ENCODE results near the gene NCDN. TPM values are rescaled to one million over a fixed set of nuclear protein-coding genes. Genes with fewer than 3 reads are reported as not detected.

The NCDN gene
- total RNA-seq, 1 donor from 2014 or later: 21.6 TPM

DNA sequence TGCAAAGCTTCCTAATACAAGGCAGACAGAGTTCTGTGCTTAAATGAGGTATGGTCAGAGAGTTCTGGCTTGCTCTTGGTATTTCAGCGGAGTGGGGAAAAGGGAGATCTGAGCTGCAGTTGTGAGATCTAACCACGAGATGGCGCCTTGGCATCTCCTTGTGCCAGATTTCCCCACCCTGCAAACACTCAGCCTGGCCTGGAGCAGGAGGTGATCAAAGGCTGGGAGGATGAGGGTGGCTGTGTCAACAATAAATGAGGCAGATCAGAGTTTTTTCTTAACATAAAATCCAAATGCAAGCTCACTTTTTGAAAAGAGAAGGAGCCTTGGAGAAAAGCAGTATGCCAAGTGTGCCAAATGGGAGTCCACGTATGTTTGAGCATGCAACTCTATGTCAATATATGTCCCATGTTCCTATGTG lies 11.4 kb downstream of the NCDN start:
- H3K36me3 Mint-ChIP-seq (ENCODE audit: low read depth, unreplicated experiment): peaks cover 19% of the 10 kb centered on the region
- peaks cover 12% of the 10 kb centered on the region for H3K27me3 Mint-ChIP-seq (ENCODE audit: unreplicated experiment)
- no peaks in the 10 kb centered on the region for H3K9me3 Mint-ChIP-seq (ENCODE audit: unreplicated experiment)

DNA sequence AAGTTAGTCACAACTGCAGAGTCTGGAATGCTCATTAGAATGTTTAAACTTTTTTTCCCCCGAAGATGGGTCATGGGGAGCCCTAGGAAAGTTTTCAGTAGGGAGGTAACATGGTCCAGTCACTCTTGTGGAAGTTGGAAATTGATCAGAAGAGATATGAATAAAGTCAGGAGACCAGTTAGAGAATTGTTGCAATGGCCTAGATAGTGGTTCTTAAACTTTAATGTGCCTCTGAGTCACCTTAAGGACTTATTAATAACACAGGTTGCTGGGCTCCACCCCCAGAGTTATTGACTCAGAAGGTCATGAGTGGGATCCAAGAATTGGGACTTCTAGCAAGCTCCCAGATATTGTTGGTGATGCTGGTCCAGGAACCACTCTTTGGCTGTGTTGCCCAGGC lies 12.3 kb downstream of the NCDN start:
- Mint-ChIP-seq H3K27me3 (ENCODE audit: unreplicated experiment) (peaks cover 12% of the 10 kb centered on the region), H3K4me3 (ENCODE audit: unreplicated experiment) (no peak overlapping the region), H3K27ac (ENCODE audit: unreplicated experiment) (no peak overlapping the region), H3K36me3 (ENCODE audit: low read depth, unreplicated experiment) (peaks cover 12% of the 10 kb centered on the region), H3K9me3 (ENCODE audit: unreplicated experiment) (no peaks in the 10 kb centered on the region), H3K4me1 (ENCODE audit: unreplicated experiment) (peaks cover 3% of the 10 kb centered on the region)
- DNase-seq (ENCODE audit: low spot score): no peak
- TF ChIP-seq, protein P1, sequence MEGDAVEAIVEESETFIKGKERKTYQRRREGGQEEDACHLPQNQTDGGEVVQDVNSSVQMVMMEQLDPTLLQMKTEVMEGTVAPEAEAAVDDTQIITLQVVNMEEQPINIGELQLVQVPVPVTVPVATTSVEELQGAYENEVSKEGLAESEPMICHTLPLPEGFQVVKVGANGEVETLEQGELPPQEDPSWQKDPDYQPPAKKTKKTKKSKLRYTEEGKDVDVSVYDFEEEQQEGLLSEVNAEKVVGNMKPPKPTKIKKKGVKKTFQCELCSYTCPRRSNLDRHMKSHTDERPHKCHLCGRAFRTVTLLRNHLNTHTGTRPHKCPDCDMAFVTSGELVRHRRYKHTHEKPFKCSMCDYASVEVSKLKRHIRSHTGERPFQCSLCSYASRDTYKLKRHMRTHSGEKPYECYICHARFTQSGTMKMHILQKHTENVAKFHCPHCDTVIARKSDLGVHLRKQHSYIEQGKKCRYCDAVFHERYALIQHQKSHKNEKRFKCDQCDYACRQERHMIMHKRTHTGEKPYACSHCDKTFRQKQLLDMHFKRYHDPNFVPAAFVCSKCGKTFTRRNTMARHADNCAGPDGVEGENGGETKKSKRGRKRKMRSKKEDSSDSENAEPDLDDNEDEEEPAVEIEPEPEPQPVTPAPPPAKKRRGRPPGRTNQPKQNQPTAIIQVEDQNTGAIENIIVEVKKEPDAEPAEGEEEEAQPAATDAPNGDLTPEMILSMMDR (IDR thresholded peaks at IDR 0.05; ENCODE audit: unreplicated experiment): no peak

More for the DNA sequence above, 11.4 kb downstream of the NCDN start:
- TF ChIP-seq, protein P1 (IDR thresholded peaks at IDR 0.05; ENCODE audit: unreplicated experiment): peak; percentile 85
- Mint-ChIP-seq H3K4me1 (ENCODE audit: unreplicated experiment) (peaks cover 11% of the 10 kb centered on the region), H3K4me3 (ENCODE audit: unreplicated experiment) (no peak overlapping the region), H3K27ac (ENCODE audit: unreplicated experiment) (no peak overlapping the region)
- peak; percentile 76 for DNase-seq (ENCODE audit: low spot score)

DNA sequence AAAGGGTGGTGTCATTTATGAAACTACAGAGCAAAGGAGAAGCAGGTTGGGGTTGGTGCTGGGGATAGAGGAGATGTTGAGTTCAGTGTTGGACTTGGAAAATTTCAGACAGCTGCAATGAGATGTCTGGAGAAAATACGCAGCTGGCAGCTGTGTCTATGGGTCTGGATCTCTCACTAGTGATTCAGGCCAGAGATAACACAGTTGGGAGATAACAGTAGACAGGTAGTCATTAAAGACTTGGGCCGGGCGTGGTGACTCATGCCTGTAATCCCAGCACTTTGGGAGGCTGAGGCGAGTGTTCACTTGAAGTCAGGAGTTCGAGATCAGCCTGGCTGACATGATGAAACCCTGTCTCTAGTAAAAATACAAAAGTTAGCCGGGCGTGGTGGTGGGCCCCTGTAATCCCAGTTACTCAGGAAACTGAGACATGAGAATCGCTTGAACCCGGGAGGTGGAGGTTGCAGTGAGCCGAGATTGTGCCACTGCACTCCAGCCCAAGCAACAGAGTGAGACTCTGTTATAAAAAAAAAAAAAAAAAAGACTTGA lies 13.1 kb downstream of the NCDN start:
- Mint-ChIP-seq H3K36me3 (ENCODE audit: low read depth, unreplicated experiment) (peaks cover 18% of the 10 kb centered on the region), H3K9me3 (ENCODE audit: unreplicated experiment) (no peaks in the 10 kb centered on the region), H3K27ac (ENCODE audit: unreplicated experiment) (no peak overlapping the region), H3K27me3 (ENCODE audit: unreplicated experiment) (peaks cover 17% of the 10 kb centered on the region), H3K4me1 (ENCODE audit: unreplicated experiment) (peaks cover 10% of the 10 kb centered on the region), H3K4me3 (ENCODE audit: unreplicated experiment) (peak overlapping the region; percentile 7)
- TF ChIP-seq, protein P1 (IDR thresholded peaks at IDR 0.05; ENCODE audit: unreplicated experiment): no peak
- DNase-seq (ENCODE audit: low spot score): no peak

DNA sequence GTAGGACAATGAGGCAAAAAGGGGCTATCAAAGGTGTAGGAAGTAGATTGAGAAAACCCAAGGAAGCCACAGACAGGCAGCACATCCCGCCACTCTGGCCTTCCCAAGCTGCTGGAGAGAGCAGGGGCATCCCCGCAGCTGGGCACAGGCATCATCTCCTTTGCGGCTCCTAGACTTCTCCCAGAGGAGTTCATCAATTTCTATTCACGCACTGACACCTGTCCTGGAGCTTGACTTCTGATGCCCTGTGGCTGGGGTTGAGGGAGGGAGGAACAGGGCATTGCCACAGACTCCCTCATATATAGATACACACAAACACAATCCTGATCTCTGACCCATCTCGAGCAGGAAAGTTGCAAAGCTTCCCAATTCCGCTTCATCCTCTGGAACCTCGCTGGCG lies 13.7 kb downstream of the NCDN start:
- H3K9me3 Mint-ChIP-seq (ENCODE audit: unreplicated experiment): no peaks in the 10 kb centered on the region
- H3K27me3 Mint-ChIP-seq (ENCODE audit: unreplicated experiment): peaks cover 21% of the 10 kb centered on the region
- peaks cover 16% of the 10 kb centered on the region for H3K4me1 Mint-ChIP-seq (ENCODE audit: unreplicated experiment)
- H3K36me3 Mint-ChIP-seq (ENCODE audit: low read depth, unreplicated experiment): peaks cover 22% of the 10 kb centered on the region
- no peak overlapping the region for H3K27ac Mint-ChIP-seq (ENCODE audit: unreplicated experiment)
- TF ChIP-seq, protein P1 (IDR thresholded peaks at IDR 0.05; ENCODE audit: unreplicated experiment): no peak
- DNase-seq (ENCODE audit: low spot score): no peak
- H3K4me3 Mint-ChIP-seq (ENCODE audit: unreplicated experiment): no peak overlapping the region

DNA sequence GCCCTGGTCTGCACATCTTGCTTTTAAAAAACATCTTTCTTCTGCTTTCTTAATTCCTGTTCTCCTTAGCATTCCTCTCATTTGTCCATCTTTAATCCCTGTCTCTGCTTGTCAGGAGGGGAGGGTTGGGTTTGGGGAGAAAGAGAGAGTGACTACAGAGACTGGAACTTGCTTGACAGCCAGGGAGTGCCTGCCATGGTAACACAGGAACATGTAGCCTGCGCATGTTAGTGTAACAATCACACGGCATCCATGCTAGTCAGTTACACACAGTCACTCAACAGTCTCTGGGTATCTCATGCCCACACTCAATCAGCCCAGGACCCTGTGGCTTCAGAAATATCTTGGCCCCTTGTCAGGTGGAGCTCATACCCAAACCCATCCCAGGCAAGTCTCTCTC lies 14.7 kb downstream of the NCDN start:
- DNase-seq (ENCODE audit: low spot score): no peak
- peaks cover 21% of the 10 kb centered on the region for H3K36me3 Mint-ChIP-seq (ENCODE audit: low read depth, unreplicated experiment)
- no peaks in the 10 kb centered on the region for H3K9me3 Mint-ChIP-seq (ENCODE audit: unreplicated experiment)
- TF ChIP-seq, protein P1 (IDR thresholded peaks at IDR 0.05; ENCODE audit: unreplicated experiment): no peak
- no peak overlapping the region for H3K27ac Mint-ChIP-seq (ENCODE audit: unreplicated experiment)
- H3K4me3 Mint-ChIP-seq (ENCODE audit: unreplicated experiment): no peak overlapping the region
- H3K4me1 Mint-ChIP-seq (ENCODE audit: unreplicated experiment): peaks cover 17% of the 10 kb centered on the region
- H3K27me3 Mint-ChIP-seq (ENCODE audit: unreplicated experiment): peaks cover 25% of the 10 kb centered on the region

Measured in endothelial cell (in vitro differentiated cells).